Keratinocyte (primary cell): ENCODE results near the gene UBQLN1. TPM values are rescaled to one million over a fixed set of nuclear protein-coding genes. Genes with fewer than 3 reads are reported as not detected.
A peak's percentile ranks its signal among the peaks of the same experiment; 100 is the strongest.

Experiments used
- DNase-seq: peaks from one replicate; pipeline ENCODE4 v3.0.0-alpha.2; 2011; ENCODE audit warnings: low read depth, missing footprints, low spot score
- FAIRE-seq: peaks from 2 replicates; lab custom pipeline; 2011; peaks lifted over from hg19 to GRCh38; lab: Jason Lieb, UNC
- H2AFZ ChIP-seq: 2 replicates; pipeline ENCODE4 v1.6.0; 2012; ENCODE audit warnings: low read length, control low read depth, inconsistent platforms; ENCODE audit not compliant: control insufficient read depth
- H3K27ac ChIP-seq: 2 replicates; pipeline ENCODE4 v1.5.1; 2011; ENCODE audit warnings: low read length; ENCODE audit not compliant: control insufficient read depth, insufficient read depth
- H3K27me3 ChIP-seq: 3 replicates; pipeline ENCODE4 v1.6.0; 2011; ENCODE audit warnings: low read length; ENCODE audit not compliant: control insufficient read depth, insufficient read depth; ENCODE audit errors: extremely low read depth
- H3K36me3 ChIP-seq, 2 experiments: 2 replicates in 1 of 2; 3 replicates in 1 of 2; pipeline ENCODE4 v1.5.1; 2011; ENCODE audit warnings: low read length in 2 of 2, mild to moderate bottlenecking in 1 of 2; ENCODE audit not compliant: control insufficient read depth in 2 of 2, insufficient read depth in 2 of 2; ENCODE audit errors: extremely low read depth in 1 of 2
- H3K4me1 ChIP-seq: 3 replicates; pipeline ENCODE4 v1.5.1; 2011; ENCODE audit warnings: low read length; ENCODE audit not compliant: control insufficient read depth, insufficient read depth; ENCODE audit errors: extremely low read depth
- H3K4me2 ChIP-seq: 3 replicates; pipeline ENCODE4 v1.6.0; 2011; ENCODE audit warnings: low read depth, low read length; ENCODE audit not compliant: control insufficient read depth, insufficient read depth; ENCODE audit errors: extremely low read depth
- H3K4me3 ChIP-seq, 3 experiments: fragments of 200-600 bp in 1 of 3; sonication (generic) in 1 of 3; 2 replicates in 2 of 3; 3 replicates in 1 of 3; pipeline ENCODE4 v1.5.1; 2011 to 2016; ENCODE audit warnings: low read length in 3 of 3, mild to moderate bottlenecking in 3 of 3, control low read depth in 2 of 3, inconsistent platforms in 1 of 3, low read depth in 1 of 3, mixed read lengths in 1 of 3, mixed run types in 1 of 3, moderate library complexity in 1 of 3; ENCODE audit not compliant: control insufficient read depth in 2 of 3, insufficient read depth in 2 of 3; ENCODE audit errors: extremely low read depth in 1 of 3
- H3K79me2 ChIP-seq: 2 replicates; pipeline ENCODE4 v1.6.0; 2012; ENCODE audit warnings: low read length; ENCODE audit not compliant: control insufficient read depth, insufficient read depth
- H3K9ac ChIP-seq: 3 replicates; pipeline ENCODE4 v1.6.0; 2011; ENCODE audit warnings: low read length; ENCODE audit not compliant: control insufficient read depth, insufficient read depth; ENCODE audit errors: extremely low read depth
- H3K9me1 ChIP-seq: 3 replicates; pipeline ENCODE4 v1.6.0; 2011; ENCODE audit warnings: low read length; ENCODE audit not compliant: control insufficient read depth, insufficient read depth; ENCODE audit errors: extremely low read depth
- H3K9me3 ChIP-seq: 2 replicates; pipeline ENCODE4 v1.5.1; 2012; ENCODE audit warnings: low read depth, low read length; ENCODE audit not compliant: control insufficient read depth
- H4K20me1 ChIP-seq: 3 replicates; pipeline ENCODE4 v1.6.0; 2011; ENCODE audit warnings: low read length; ENCODE audit not compliant: control insufficient read depth, insufficient read depth; ENCODE audit errors: extremely low read depth
- CTCF ChIP-seq, 3 experiments: IDR thresholded peaks in 1 of 3; conservative IDR thresholded peaks in 1 of 3; optimal IDR thresholded peaks in 1 of 3; 2 replicates in 2 of 3; 3 replicates in 1 of 3; pipeline versions ENCODE3 to v1.5.1; 2011; ENCODE audit warnings: low read length in 3 of 3, mild to moderate bottlenecking in 3 of 3, moderate library complexity in 2 of 3, control low read depth in 1 of 3, inconsistent platforms in 1 of 3; ENCODE audit not compliant: insufficient read depth in 2 of 3; ENCODE audit errors: extremely low read depth in 1 of 3
- EZH2 ChIP-seq: IDR thresholded peaks from one replicate; pipeline ENCODE4 v1.6.1; 2012; ENCODE audit warnings: inconsistent platforms, mild to moderate bottlenecking, low read length, moderate library complexity
- dilution Hi-C: fragments of 300-500 bp; cut with MboI; formaldehyde crosslinking; loops from one replicate; pipeline ENCODE4 v1.7.0; 2020; ENCODE audit warnings: low sequenced_read_pairs; ENCODE audit not compliant: extremely low pct_ligation_motif_present
- polyA plus RNA-seq, 5 experiments: library from polyadenylated mRNA; depleted of rRNA in 3 of 5; stranded (reverse) in 3 of 5; stranded (forward) in 1 of 5; unstranded in 1 of 5; fragments of >200 nt; gene quantifications; 1 replicate in 1 of 5; 2 replicates in 3 of 5; 3 replicates in 1 of 5; pipeline versions ENCODE4 v1.2.1 to v1.2.3, GENCODE V29; 2011 to 2012; ENCODE audit warnings: missing spikeins in 2 of 5, low read depth in 1 of 5, low replicate concordance in 1 of 5

UBQLN1 gene
- polyA plus RNA-seq, 1 donor (not counting 4 experiments of a cell fraction or from before 2014, with no cell fraction given), result 145 TPM

GRCh38 chr9:83701769-83702168 is 6.0 kb downstream of the UBQLN1 start:
- DNase-seq, result peak; percentile 45
- Histone ChIP-seq H3K27me3 (no peaks in the 10 kb centered on the region), H3K36me3 (no peaks in the 10 kb centered on the region), H3K9me1 (peaks cover 2% of the 10 kb centered on the region), H4K20me1 (peaks cover 20% of the 10 kb centered on the region), H3K9me3 (no peaks in the 10 kb centered on the region), H2AFZ (no peak overlapping the region), H3K4me3 (no peak overlapping the region), H3K27ac (peak overlapping the region; percentile 4), H3K4me2 (peak overlapping the region; percentile 7), H3K9ac (no peak overlapping the region), H3K4me1 (peaks cover 21% of the 10 kb centered on the region), H3K79me2 (peaks cover 100% of the 10 kb centered on the region)
- TF ChIP-seq EZH2, result no peak
- no peak for TF ChIP-seq CTCF (optimal IDR thresholded peaks at IDR 0.05 in 1 of 3, IDR thresholded peaks at IDR 0.05 in 1 of 3, conservative IDR thresholded peaks at IDR 0.05 in 1 of 3; ENCODE audit: extremely low read depth in 1 of 3, insufficient read depth in 2 of 3, low read length in 3 of 3)
- FAIRE-seq, result no peak
- dilution Hi-C loops, result no loop called here

DNA sequence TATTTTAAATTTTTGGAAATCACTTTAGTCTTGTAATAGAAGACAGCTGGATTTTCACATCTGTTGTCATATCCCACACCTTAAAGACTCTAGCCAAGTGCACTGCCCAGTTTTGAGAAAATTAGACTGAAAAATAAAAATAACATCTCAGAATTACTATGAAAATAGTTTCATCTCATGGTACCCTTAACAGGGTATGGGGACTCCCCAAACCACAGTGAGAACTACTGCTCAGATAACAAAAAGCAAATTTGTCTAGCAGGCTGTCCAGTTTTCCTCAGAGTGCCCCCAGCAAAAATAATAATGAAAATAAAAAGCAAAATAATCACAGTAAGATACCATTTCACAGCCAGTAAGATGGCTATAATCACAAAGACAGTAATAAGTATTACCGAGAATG is 6.5 kb downstream of the UBQLN1 start:
- no peak for FAIRE-seq
- dilution Hi-C loops, result no loop called here
- no peak for TF ChIP-seq EZH2
- TF ChIP-seq CTCF (optimal IDR thresholded peaks at IDR 0.05 in 1 of 3, IDR thresholded peaks at IDR 0.05 in 1 of 3, conservative IDR thresholded peaks at IDR 0.05 in 1 of 3; ENCODE audit: extremely low read depth in 1 of 3, insufficient read depth in 2 of 3, low read length in 3 of 3), result no peak
- H3K9ac ChIP-seq, result no peak overlapping the region
- no peaks in the 10 kb centered on the region for H3K9me3 ChIP-seq
- H3K36me3 ChIP-seq, result no peaks in the 10 kb centered on the region
- peaks cover 20% of the 10 kb centered on the region for H3K4me1 ChIP-seq
- H2AFZ ChIP-seq, result no peak overlapping the region
- H3K9me1 ChIP-seq, result peaks cover 2% of the 10 kb centered on the region
- peaks cover 20% of the 10 kb centered on the region for H4K20me1 ChIP-seq
- no peak overlapping the region for H3K4me3 ChIP-seq
- DNase-seq, result no peak
- no peaks in the 10 kb centered on the region for H3K27me3 ChIP-seq
- no peak overlapping the region for H3K4me2 ChIP-seq
- peaks cover 100% of the 10 kb centered on the region for H3K79me2 ChIP-seq
- peak overlapping the region; percentile 4 for H3K27ac ChIP-seq
